Activated T-cell treated with anti-CD3 and anti-CD28 coated beads, Interleukin-2, amount 50 U/mL, for 4 hours (primary cell): ENCODE results near the gene DAP. TPM values are rescaled to one million over a fixed set of nuclear protein-coding genes. Genes with fewer than 3 reads are reported as not detected.
A peak's percentile ranks its signal among the peaks of the same experiment; 100 is the strongest.
"Not testable (repeated sequence)": the region's sequence is repeated elsewhere in the genome, so short reads cannot be mapped to it uniquely, and the experiment has no call there.

ENCODE experiments used
- ATAC-seq, 2 donors: fragments of 200-7000 bp; cut with Tn5 transposase; one replicate each; pipeline ENCODE4 v1.10.0; 2021
- DNase-seq: peaks from one replicate; pipeline ENCODE4 v3.0.0-alpha.2; 2020
- H3K27me3 Mint-ChIP-seq: one replicate; pipeline ENCODE4 v1.8.0; 2021; ENCODE audit warnings: low read depth, mixed read lengths
- H3K36me3 Mint-ChIP-seq: one replicate; pipeline ENCODE4 v1.8.0; 2022; ENCODE audit warnings: mixed read lengths; ENCODE audit not compliant: insufficient read depth
- H3K4me1 Mint-ChIP-seq: one replicate; pipeline ENCODE4 v1.8.0; 2021; ENCODE audit warnings: low read depth, mixed read lengths
- H3K4me3 Mint-ChIP-seq: one replicate; pipeline ENCODE4 v1.8.0; 2021; ENCODE audit warnings: mild to moderate bottlenecking, moderate library complexity, mixed read lengths
- H3K9me3 Mint-ChIP-seq: one replicate; pipeline ENCODE4 v1.8.0; 2021; ENCODE audit warnings: mixed read lengths
- total RNA-seq, 3 donors: library from RNA; stranded (reverse); gene quantifications; one replicate each; pipeline ENCODE4 v1.2.1, GENCODE V29; 2021

DAP gene
- total RNA-seq: 10 to 100 TPM; 40.2 to 46.1 (median 42.7) TPM

GRCh38 chr5:10761185-10761932 lies at the start of gene DAP:
Gene DAP (minus strand): TSS chr5:10761234. CDS start chr5:10761068, 166 bp downstream.
- H3K9me3 Mint-ChIP-seq: no peaks in the 10 kb centered on the region
- H3K36me3 Mint-ChIP-seq: no peaks in the 10 kb centered on the region
- peaks cover 52% of the 10 kb centered on the region for H3K4me1 Mint-ChIP-seq
- peak; percentile 90 for DNase-seq
- peak within 1 kb of the TSS; percentile 83 for H3K4me3 Mint-ChIP-seq
- H3K27me3 Mint-ChIP-seq: no peaks in the 10 kb centered on the region
- ATAC-seq: peak; percentile 90 to 91

- H3K4me3 Mint-ChIP-seq: no peak overlapping the region
- H3K9me3 Mint-ChIP-seq: peaks cover under 1% of the 10 kb centered on the region
- no peaks in the 10 kb centered on the region for H3K4me1 Mint-ChIP-seq
- H3K27me3 Mint-ChIP-seq: peaks cover 21% of the 10 kb centered on the region
- DNase-seq (no peak), ATAC-seq (no peak)
- no peaks in the 10 kb centered on the region for H3K36me3 Mint-ChIP-seq
Measured at GRCh38 chr5:10808347-10809226, 47.6 kb upstream of the DAP start.

GRCh38 chr5:10801931-10802666 lies 41.1 kb upstream of the DAP start:
- H3K9me3 Mint-ChIP-seq: no peaks in the 10 kb centered on the region
- H3K4me3 Mint-ChIP-seq: no peak overlapping the region
- no peaks in the 10 kb centered on the region for H3K36me3 Mint-ChIP-seq
- DNase-seq (no peak), ATAC-seq (no peak)
- H3K27me3 Mint-ChIP-seq: peaks cover 15% of the 10 kb centered on the region
- no peaks in the 10 kb centered on the region for H3K4me1 Mint-ChIP-seq

GRCh38 chr5:10800852-10801251 lies 39.8 kb upstream of the DAP start:
- peaks cover 18% of the 10 kb centered on the region for H3K27me3 Mint-ChIP-seq
- no peak for DNase-seq

GRCh38 chr5:10797261-10797660 lies 36.2 kb upstream of the DAP start:
- H3K4me3 Mint-ChIP-seq: no peak overlapping the region
- H3K27me3 Mint-ChIP-seq: peaks cover 15% of the 10 kb centered on the region
- DNase-seq: no peak
- H3K9me3 Mint-ChIP-seq: no peaks in the 10 kb centered on the region
- no peaks in the 10 kb centered on the region for H3K36me3 Mint-ChIP-seq
- ATAC-seq: no peak
- no peaks in the 10 kb centered on the region for H3K4me1 Mint-ChIP-seq

More at GRCh38 chr5:10800852-10801251, 39.8 kb upstream of the DAP start:
- Mint-ChIP-seq H3K4me3 (no peak overlapping the region), H3K36me3 (no peaks in the 10 kb centered on the region), H3K9me3 (no peaks in the 10 kb centered on the region), H3K4me1 (no peaks in the 10 kb centered on the region)
- no peak for ATAC-seq

- Mint-ChIP-seq H3K4me3 (no peak overlapping the region), H3K27me3 (peaks cover 5% of the 10 kb centered on the region), H3K9me3 (no peaks in the 10 kb centered on the region), H3K4me1 (no peaks in the 10 kb centered on the region), H3K36me3 (no peaks in the 10 kb centered on the region)
- ATAC-seq: no peak
- no peak for DNase-seq
Measured at GRCh38 chr5:10793785-10794184, 32.8 kb upstream of the DAP start.

GRCh38 chr5:10792336-10792735 lies 31.3 kb upstream of the DAP start:
- Mint-ChIP-seq H3K9me3 (no peaks in the 10 kb centered on the region), H3K27me3 (peaks cover 3% of the 10 kb centered on the region), H3K4me1 (no peaks in the 10 kb centered on the region), H3K4me3 (no peak overlapping the region), H3K36me3 (no peaks in the 10 kb centered on the region)
- ATAC-seq (no peak), DNase-seq (no peak)

GRCh38 chr5:10789726-10790125 lies 28.7 kb upstream of the DAP start:
- no peaks in the 10 kb centered on the region for H3K27me3 Mint-ChIP-seq
- H3K36me3 Mint-ChIP-seq: no peaks in the 10 kb centered on the region
- DNase-seq (no peak), ATAC-seq (no peak)
- no peak overlapping the region for H3K4me3 Mint-ChIP-seq
- H3K4me1 Mint-ChIP-seq: peaks cover 6% of the 10 kb centered on the region
- no peaks in the 10 kb centered on the region for H3K9me3 Mint-ChIP-seq

- DNase-seq (no peak), ATAC-seq (no peak)
- Mint-ChIP-seq H3K36me3 (no peaks in the 10 kb centered on the region), H3K4me1 (peaks cover 6% of the 10 kb centered on the region), H3K9me3 (no peaks in the 10 kb centered on the region), H3K27me3 (no peaks in the 10 kb centered on the region), H3K4me3 (no peak overlapping the region)
Measured at GRCh38 chr5:10789021-10789420, 28.0 kb upstream of the DAP start.

- Mint-ChIP-seq H3K9me3 (no peaks in the 10 kb centered on the region), H3K4me3 (no peak overlapping the region), H3K36me3 (no peaks in the 10 kb centered on the region), H3K4me1 (peaks cover 6% of the 10 kb centered on the region), H3K27me3 (no peaks in the 10 kb centered on the region)
- no peak for DNase-seq
- no peak for ATAC-seq
Measured at GRCh38 chr5:10788358-10788757, 27.3 kb upstream of the DAP start.

- H3K36me3 Mint-ChIP-seq: no peaks in the 10 kb centered on the region
- no peaks in the 10 kb centered on the region for H3K27me3 Mint-ChIP-seq
- no peak for ATAC-seq
- no peaks in the 10 kb centered on the region for H3K9me3 Mint-ChIP-seq
- H3K4me1 Mint-ChIP-seq: peaks cover 6% of the 10 kb centered on the region
- DNase-seq: no peak
- no peak overlapping the region for H3K4me3 Mint-ChIP-seq
Measured at GRCh38 chr5:10786835-10787234, 25.8 kb upstream of the DAP start.

GRCh38 chr5:10780208-10780607 lies 19.2 kb upstream of the DAP start:
- H3K27me3 Mint-ChIP-seq: peaks cover 10% of the 10 kb centered on the region
- not testable (repeated sequence) for H3K9me3 Mint-ChIP-seq, DNase-seq, ATAC-seq, H3K4me3 Mint-ChIP-seq, H3K4me1 Mint-ChIP-seq, H3K36me3 Mint-ChIP-seq

- no peak for ATAC-seq
- Mint-ChIP-seq H3K36me3 (no peaks in the 10 kb centered on the region), H3K9me3 (no peaks in the 10 kb centered on the region), H3K4me1 (no peaks in the 10 kb centered on the region), H3K27me3 (peaks cover 10% of the 10 kb centered on the region), H3K4me3 (no peak overlapping the region)
- DNase-seq: no peak
Measured at GRCh38 chr5:10779592-10779991, 18.6 kb upstream of the DAP start.

GRCh38 chr5:10778179-10778910 lies 17.3 kb upstream of the DAP start:
- Mint-ChIP-seq H3K36me3 (no peaks in the 10 kb centered on the region), H3K4me1 (no peaks in the 10 kb centered on the region), H3K27me3 (peaks cover 10% of the 10 kb centered on the region), H3K4me3 (no peak overlapping the region), H3K9me3 (no peaks in the 10 kb centered on the region)
- no peak for ATAC-seq
- no peak for DNase-seq
